CD14-positive monocyte (primary cell): ENCODE data around the gene RTBDN. TPM values are rescaled to one million over a fixed set of nuclear protein-coding genes. Genes with fewer than 3 reads are reported as not detected.

Experiments used
- DNase-seq, 3 donors: peaks; one replicate each; pipeline ENCODE4 v3.0.0-alpha.2; 2011 to 2022
- H2AFZ ChIP-seq: 2 replicates; pipeline ENCODE4 v1.6.0; 2012; ENCODE audit warnings: mild to moderate bottlenecking, low read depth, low read length, inconsistent platforms; ENCODE audit not compliant: insufficient read depth, poor library complexity, severe bottlenecking
- H3K27ac ChIP-seq, 2 donors: 1 replicate in 1 of 2; 2 replicates in 1 of 2; pipeline ENCODE4 v1.5.1; 2012 to 2013; ENCODE audit warnings: low read length in 2 of 2, control low read depth in 1 of 2, inconsistent platforms in 1 of 2, low read depth in 1 of 2, mild to moderate bottlenecking in 1 of 2
- H3K27me3 ChIP-seq, 2 donors: one replicate each; pipeline versions ENCODE4 v1.6.0 to v1.6.1; 2011 to 2013; ENCODE audit warnings: low read length in 2 of 2; ENCODE audit not compliant: control insufficient read depth in 2 of 2, insufficient read depth in 2 of 2
- H3K36me3 ChIP-seq, 2 donors: replicated peaks in 1 of 2; 1 replicate in 1 of 2; 2 replicates in 1 of 2; pipeline versions ENCODE4 v1.5.1 to v1.6.1; 2012 to 2013; ENCODE audit warnings: low read length in 2 of 2, control low read depth in 1 of 2, inconsistent platforms in 1 of 2, mild to moderate bottlenecking in 1 of 2; ENCODE audit not compliant: insufficient read depth in 2 of 2, control insufficient read depth in 1 of 2
- H3K4me1 ChIP-seq, 2 donors: 1 replicate in 1 of 2; 2 replicates in 1 of 2; pipeline versions ENCODE4 v1.5.1 to v1.6.1; 2012 to 2013; ENCODE audit warnings: low read length in 2 of 2, control low read depth in 1 of 2, inconsistent platforms in 1 of 2, mild to moderate bottlenecking in 1 of 2, moderate library complexity in 1 of 2; ENCODE audit not compliant: insufficient read depth in 2 of 2, control insufficient read depth in 1 of 2
- H3K4me2 ChIP-seq: replicated peaks from 2 replicates; pipeline ENCODE3; 2012; ENCODE audit warnings: low read length, moderate library complexity, mild to moderate bottlenecking; ENCODE audit not compliant: poor library complexity, severe bottlenecking; ENCODE audit errors: extremely low read depth
- H3K4me3 ChIP-seq, 3 experiments: fragments of 200-600 bp in 1 of 3; sonication (generic) in 1 of 3; replicated peaks in 1 of 3; 1 replicate in 2 of 3; 2 replicates in 1 of 3; pipeline ENCODE4 v1.5.1; 2011 to 2013; ENCODE audit warnings: low read length in 3 of 3, mild to moderate bottlenecking in 3 of 3, control low read depth in 2 of 3, low read depth in 2 of 3, inconsistent platforms in 1 of 3, moderate library complexity in 1 of 3
- H3K79me2 ChIP-seq: 2 replicates; pipeline ENCODE4 v1.6.0; 2012; ENCODE audit warnings: mild to moderate bottlenecking, control low read depth, inconsistent platforms, low read length, moderate library complexity; ENCODE audit not compliant: insufficient read depth
- H3K9ac ChIP-seq: 2 replicates; pipeline ENCODE4 v1.6.0; 2017; ENCODE audit warnings: low read length, mild to moderate bottlenecking; ENCODE audit not compliant: insufficient read depth, poor library complexity, severe bottlenecking
- H3K9me3 ChIP-seq, 2 donors: replicated peaks in 1 of 2; 1 replicate in 1 of 2; 2 replicates in 1 of 2; pipeline versions ENCODE4 v1.5.1 to v1.6.1; 2012 to 2013; ENCODE audit warnings: low read length in 2 of 2, control low read depth in 1 of 2; ENCODE audit not compliant: control insufficient read depth in 1 of 2, insufficient read depth in 1 of 2
- H4K20me1 ChIP-seq: 2 replicates; pipeline ENCODE4 v1.6.0; 2012; ENCODE audit warnings: mild to moderate bottlenecking, low read length, control low read depth, moderate library complexity; ENCODE audit not compliant: insufficient read depth
- H3K27ac Mint-ChIP-seq, 7 donors: one replicate each; pipeline ENCODE4 v1.8.0; 2020; ENCODE audit warnings: mild to moderate bottlenecking in 7 of 7, mixed read lengths in 7 of 7, moderate library complexity in 6 of 7, inconsistent platforms in 2 of 7
- H3K27me3 Mint-ChIP-seq, 3 donors: one replicate each; pipeline ENCODE4 v1.8.0; 2021 to 2022; ENCODE audit warnings: low read depth in 3 of 3, mild to moderate bottlenecking in 3 of 3, mixed read lengths in 3 of 3, moderate library complexity in 3 of 3, inconsistent platforms in 1 of 3
- H3K36me3 Mint-ChIP-seq, 2 donors: one replicate each; pipeline ENCODE4 v1.8.0; 2020; ENCODE audit warnings: mixed read lengths in 2 of 2, inconsistent platforms in 1 of 2, mild to moderate bottlenecking in 1 of 2
- H3K4me1 Mint-ChIP-seq: one replicate; pipeline ENCODE4 v1.8.0; 2020; ENCODE audit warnings: mild to moderate bottlenecking, mixed read lengths
- H3K4me3 Mint-ChIP-seq, 2 donors: one replicate each; pipeline ENCODE4 v1.8.0; 2020; ENCODE audit warnings: mild to moderate bottlenecking in 2 of 2, mixed read lengths in 2 of 2, moderate library complexity in 1 of 2
- H3K9me3 Mint-ChIP-seq, 7 donors: one replicate each; pipeline ENCODE4 v1.8.0; 2020 to 2022; ENCODE audit warnings: mixed read lengths in 7 of 7, mild to moderate bottlenecking in 6 of 7, moderate library complexity in 6 of 7, inconsistent platforms in 2 of 7
- CTCF ChIP-seq: fragments of 200-600 bp; IDR thresholded peaks from one replicate; pipeline ENCODE4 v1.8.0; 2022; ENCODE audit warnings: antibody characterized with exemption, mild to moderate bottlenecking
- WGBS: methylation state at CpG from one replicate; pipeline ENCODE4 v1.1.5; 2013; ENCODE audit warnings: missing lambda C conversion rate; ENCODE audit not compliant: insufficient coverage; 5-methylcytosine and 5-hydroxymethylcytosine counted together
- intact Hi-C, 2 donors: fragments of 100-400 bp; cut with micrococcal nuclease; formaldehyde crosslinking; loops; one replicate each; pipeline versions ENCODE4 v1.15.0 to v1.15.1; 2023
- polyA plus RNA-seq, 3 donors: library from polyadenylated mRNA; depleted of rRNA in 1 of 3; unstranded in 2 of 3; stranded (reverse) in 1 of 3; fragments of 300-500 nt in 2 of 3; fragments of >200 nt in 1 of 3; fragmentation: Illumina TruSeq in 2 of 3; gene quantifications; 1 replicate in 2 of 3; 2 replicates in 1 of 3; pipeline ENCODE4 v1.2.3, GENCODE V29; 2012 to 2021

Gene RTBDN
- polyA plus RNA-seq, 3 donors: not detected

- Histone ChIP-seq H3K79me2 (no peaks in the 10 kb centered on the region), H3K4me2 (no peak overlapping the region), H3K27me3 (peaks cover 16 to 62% of the 10 kb centered on the region in 2 donors), H3K4me3 (no peak overlapping the region), H3K9me3 (peaks cover 0 to 7% of the 10 kb centered on the region in 2 donors), H3K36me3 (no peaks in the 10 kb centered on the region), H3K27ac (no peak overlapping the region), H4K20me1 (no peaks in the 10 kb centered on the region), H2AFZ (no peak overlapping the region), H3K4me1 (peaks cover 10 to 12% of the 10 kb centered on the region in 2 donors), H3K9ac (no peak overlapping the region)
- intact Hi-C loops: no loop called here
- TF ChIP-seq CTCF: no peak
- peaks cover 1 to 10% (median 6%) of the 10 kb centered on the region in 7 donors for H3K9me3 Mint-ChIP-seq
- H3K36me3 Mint-ChIP-seq: peaks cover 3 to 6% of the 10 kb centered on the region in 2 donors
- DNase-seq: no peak
- peaks cover 21% of the 10 kb centered on the region for H3K4me1 Mint-ChIP-seq
- peak overlapping the region in 1 of 2 donors; percentile 73 for H3K4me3 Mint-ChIP-seq
- H3K27me3 Mint-ChIP-seq: peaks cover 57 to 84% (median 58%) of the 10 kb centered on the region in 3 donors
- H3K27ac Mint-ChIP-seq: no peak overlapping the region
- 7% methylated on average over 21 of the region's 23 CpGs for whole genome bisulfite sequencing
Observed at GRCh38 chr19:12828494-12828893, 5.9 kb downstream of the RTBDN start.

- peak; percentile 61 for TF ChIP-seq CTCF
- peaks cover 0 to 13% (median 7%) of the 10 kb centered on the region in 7 donors for H3K9me3 Mint-ChIP-seq
- Histone ChIP-seq H3K9ac (no peak overlapping the region), H3K36me3 (no peaks in the 10 kb centered on the region), H3K9me3 (no peaks in the 10 kb centered on the region), H3K79me2 (no peaks in the 10 kb centered on the region), H3K4me3 (peak overlapping the region in 1 of 3 experiments; percentile 21), H3K4me2 (peak overlapping the region; percentile 46), H3K4me1 (peaks cover 7% of the 10 kb centered on the region in 2 donors), H3K27me3 (peaks cover 2 to 34% of the 10 kb centered on the region in 2 donors), H4K20me1 (no peaks in the 10 kb centered on the region), H2AFZ (peak overlapping the region; percentile 69), H3K27ac (no peak overlapping the region)
- H3K36me3 Mint-ChIP-seq: no peaks in the 10 kb centered on the region
- WGBS: 9% methylated on average over 38 of the region's 46 CpGs
- peak overlapping the region in 1 of 7 donors; percentile 82 for H3K27ac Mint-ChIP-seq
- peaks cover 14% of the 10 kb centered on the region for H3K4me1 Mint-ChIP-seq
- peaks cover 29 to 59% (median 31%) of the 10 kb centered on the region in 3 donors for H3K27me3 Mint-ChIP-seq
- intact Hi-C loops: no loop called here
- H3K4me3 Mint-ChIP-seq: peak overlapping the region; percentile 20 to 76
- peak in 2 of 3 donors; percentile 22 to 39 for DNase-seq
Observed at GRCh38 chr19:12825254-12826131, 8.9 kb downstream of the RTBDN start.
